GM21717 (cell line): ENCODE measurements around the gene TBX2.
A peak's percentile ranks its signal among the peaks of the same experiment; 100 is the strongest.

Experiments used
- ATAC-seq: cut with Tn5 transposase; IDR thresholded peaks from one replicate; pipeline ENCODE4 v1.9.1; 2021; ENCODE audit warnings: mild to moderate bottlenecking, moderate library complexity; ENCODE audit not compliant: unreplicated experiment

TBX2 gene

DNA sequence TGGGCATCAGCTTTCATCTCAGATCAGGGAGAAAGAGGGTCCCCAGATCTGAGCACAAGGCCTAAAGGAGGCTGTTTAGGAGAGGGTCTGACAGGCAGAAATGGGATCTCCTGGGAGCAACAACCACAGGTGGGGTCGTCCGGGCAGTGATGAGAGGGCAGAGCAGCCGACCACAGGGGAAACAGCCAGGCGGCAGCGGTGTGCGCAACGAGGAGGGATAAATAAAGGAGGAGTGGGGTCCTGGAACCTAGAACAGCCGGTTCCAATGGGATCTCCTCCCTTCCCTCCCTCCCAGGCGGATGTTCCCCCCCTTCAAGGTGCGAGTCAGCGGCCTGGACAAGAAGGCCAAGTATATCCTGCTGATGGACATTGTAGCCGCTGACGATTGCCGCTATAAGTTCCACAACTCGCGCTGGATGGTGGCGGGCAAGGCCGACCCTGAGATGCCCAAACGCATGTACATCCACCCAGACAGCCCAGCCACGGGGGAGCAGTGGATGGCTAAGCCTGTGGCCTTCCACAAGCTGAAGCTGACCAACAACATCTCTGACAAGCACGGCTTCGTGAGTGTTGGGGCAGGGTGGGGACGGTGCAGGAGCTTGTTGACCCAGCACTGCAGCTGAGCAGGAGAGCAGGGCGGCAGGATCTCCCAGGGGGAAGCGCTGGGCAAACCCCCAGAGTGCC, 1.9 kb downstream of the TBX2 start:
- ATAC-seq: no peak

DNA sequence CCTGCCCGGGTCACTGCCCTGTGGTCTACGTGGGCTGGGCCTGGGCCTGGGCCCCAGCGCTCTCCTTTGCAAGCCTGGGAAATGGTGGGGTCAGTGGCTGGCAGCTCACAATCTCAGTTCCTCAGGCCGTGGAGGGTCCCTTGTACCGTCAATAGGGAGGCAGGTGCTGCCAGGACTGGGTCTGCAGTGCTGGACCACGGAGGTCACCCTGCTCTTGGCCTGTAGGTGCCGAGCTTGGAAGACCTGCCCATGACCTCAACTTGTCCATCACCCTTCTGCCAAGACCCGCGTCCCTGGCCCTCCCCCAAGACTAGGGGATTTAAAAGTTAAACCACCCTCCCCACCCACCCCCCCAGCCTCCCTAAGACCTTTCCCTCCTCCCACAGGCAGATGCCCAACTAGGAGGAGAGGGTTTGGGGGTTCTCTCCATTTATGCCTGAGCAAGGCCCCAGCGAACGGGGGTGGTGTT, 2.5 kb downstream of the TBX2 start:
- ATAC-seq: no peak

DNA sequence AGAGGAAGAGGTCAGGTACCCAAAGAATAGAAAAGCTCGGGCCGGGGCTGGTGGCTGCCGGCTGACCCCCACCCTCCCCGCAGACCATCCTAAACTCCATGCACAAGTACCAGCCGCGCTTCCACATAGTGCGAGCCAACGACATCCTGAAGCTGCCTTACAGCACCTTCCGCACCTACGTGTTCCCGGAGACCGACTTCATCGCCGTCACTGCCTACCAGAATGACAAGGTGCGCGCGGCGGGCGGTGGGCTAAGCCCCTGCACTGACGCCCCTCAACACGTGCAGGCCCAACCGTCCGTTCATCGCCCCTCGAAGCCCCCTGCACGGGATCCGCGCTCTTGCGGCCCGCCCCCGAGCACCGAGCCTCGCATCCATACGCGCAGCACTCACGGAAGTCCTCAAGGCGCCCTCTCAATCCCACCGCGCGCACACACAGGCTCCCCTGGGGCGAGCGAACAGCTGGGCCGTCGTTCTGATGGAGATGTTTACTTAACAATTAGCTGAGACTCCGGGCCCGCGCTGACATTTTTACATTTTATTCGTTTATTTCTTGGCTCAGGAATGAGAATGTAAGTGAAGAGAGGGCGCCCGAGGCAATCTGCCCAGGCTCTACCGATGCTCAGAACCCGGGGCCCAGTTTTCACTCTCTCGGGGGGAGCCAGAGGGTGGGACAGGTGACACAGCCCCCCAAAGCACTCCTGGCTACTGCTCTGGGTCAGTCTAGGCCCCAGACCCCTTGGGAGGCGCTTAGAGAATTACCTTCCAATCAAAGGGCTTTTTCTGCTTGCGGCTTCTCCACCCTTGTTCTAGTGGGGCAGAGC, 3.5 kb downstream of the TBX2 start:
- ATAC-seq: no peak

DNA sequence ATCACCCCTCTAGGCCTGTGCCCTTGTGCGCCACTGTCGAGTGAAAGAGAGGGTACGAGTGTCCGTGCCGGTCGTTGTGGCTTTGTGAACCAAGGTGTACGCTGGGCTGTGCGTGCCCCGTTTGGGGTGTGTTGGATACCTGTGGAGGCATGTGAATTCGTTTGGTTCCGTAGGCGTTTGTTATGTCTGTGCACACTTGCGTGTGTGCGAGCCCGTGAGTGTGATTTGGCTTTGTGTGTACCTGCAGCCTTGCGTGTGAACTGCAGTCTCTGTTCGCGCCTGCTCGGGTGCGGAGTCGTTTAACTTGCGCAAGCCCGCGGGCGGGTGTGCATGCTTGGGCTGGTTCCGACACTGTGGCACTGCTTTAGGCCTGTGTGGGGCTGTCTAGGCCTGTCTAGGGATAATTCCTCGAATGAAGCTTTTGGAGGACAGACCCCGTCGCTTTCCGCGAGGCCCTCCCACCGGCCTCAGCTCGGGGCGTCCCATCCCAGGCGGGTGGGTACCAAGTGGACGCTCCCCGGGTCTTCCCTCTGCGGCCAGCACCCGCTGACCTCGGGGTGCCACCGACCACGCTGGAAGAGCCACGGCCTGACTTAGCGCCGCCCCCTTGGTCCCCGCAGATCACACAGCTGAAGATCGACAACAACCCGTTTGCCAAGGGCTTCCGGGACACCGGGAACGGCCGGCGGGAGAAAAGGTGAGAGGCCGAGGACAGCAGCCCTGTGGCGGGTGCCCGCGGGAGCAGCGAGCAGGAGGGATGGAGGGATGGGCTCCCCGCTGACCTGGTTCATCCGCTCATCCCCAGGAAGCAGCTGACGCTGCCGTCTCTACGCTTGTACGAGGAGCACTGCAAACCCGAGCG, 4.4 kb downstream of the TBX2 start:
- no peak for ATAC-seq

- ATAC-seq: no peak
Measured at GRCh38 chr17:61404663-61404912, 4.9 kb downstream of the TBX2 start.

DNA sequence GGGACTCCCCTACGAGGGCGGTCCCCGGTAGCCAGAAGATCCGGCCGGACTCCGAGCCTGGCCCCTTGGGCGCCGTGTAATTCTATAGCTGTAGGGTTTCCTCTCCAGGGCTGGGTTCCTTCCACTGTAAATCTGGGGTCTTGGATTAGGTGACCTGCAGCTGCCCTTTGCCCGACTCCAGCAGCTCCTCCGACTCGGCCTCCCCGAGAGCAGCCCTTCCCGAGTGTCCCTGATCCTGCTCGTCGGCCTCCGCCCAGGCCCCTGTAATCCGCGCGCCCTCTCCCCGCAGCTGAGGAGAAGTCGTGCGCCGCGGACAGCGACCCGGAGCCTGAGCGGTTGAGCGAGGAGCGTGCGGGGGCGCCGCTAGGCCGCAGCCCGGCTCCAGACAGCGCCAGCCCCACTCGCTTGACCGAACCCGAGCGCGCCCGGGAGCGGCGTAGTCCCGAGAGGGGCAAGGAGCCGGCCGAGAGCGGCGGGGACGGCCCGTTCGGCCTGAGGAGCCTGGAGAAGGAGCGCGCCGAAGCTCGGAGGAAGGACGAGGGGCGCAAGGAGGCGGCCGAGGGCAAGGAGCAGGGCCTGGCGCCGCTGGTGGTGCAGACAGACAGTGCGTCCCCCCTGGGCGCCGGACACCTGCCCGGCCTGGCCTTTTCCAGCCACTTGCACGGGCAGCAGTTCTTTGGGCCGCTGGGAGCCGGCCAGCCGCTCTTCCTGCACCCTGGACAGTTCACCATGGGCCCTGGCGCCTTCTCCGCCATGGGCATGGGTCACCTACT, 5.5 kb downstream of the TBX2 start:
- no peak for ATAC-seq

- ATAC-seq: no peak
Measured at GRCh38 chr17:61405686-61406536, 6.3 kb downstream of the TBX2 start.

- ATAC-seq: no peak
Measured at GRCh38 chr17:61406537-61406845, 6.8 kb downstream of the TBX2 start.

- no peak for ATAC-seq
Measured at GRCh38 chr17:61406971-61407911, 7.6 kb downstream of the TBX2 start.

GRCh38 chr17:61408151-61409041, 8.8 kb downstream of the TBX2 start:
- no peak for ATAC-seq

DNA sequence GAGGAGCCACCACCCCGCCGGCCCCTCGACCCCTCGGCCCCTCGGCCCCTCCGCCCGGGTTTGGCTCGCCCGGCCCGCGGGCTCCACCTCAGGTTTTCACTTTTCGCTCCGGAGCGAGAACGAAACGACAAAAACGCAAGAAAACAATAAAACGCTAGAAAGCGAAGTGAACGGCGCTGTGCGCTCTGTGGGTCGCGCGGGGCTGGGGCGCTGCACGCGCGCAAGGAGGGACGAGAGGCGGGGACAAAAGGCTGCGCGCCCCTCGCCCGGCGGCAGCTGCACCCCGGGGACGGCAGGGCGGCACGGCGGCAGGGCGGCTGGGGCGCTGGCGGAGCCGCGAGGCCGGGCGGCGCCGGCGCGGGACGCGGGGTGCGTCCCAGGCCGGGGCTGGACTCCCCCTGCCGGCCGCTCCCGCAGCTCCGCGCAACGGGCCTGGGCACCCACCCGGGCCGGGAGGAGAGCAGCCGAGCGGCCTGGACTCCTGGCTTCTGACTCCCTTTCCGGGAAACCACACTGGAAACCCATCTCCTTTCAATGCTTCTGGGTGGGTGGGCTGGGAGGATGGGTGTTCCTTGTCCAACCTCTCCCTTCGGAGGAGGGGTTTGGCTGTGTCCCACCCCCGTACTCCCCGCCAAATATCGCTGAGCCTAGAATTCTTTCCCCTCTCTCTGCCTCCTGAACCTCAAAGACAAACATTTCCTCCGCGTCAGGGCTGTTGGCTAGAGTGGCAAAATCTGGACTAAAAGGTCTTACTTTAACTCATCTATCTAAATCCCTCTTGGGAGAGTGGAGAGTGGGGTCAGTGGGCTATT, 9.9 kb downstream of the TBX2 start:
- ATAC-seq: no peak

- no peak for ATAC-seq
Measured at GRCh38 chr17:61410141-61411010, 10.7 kb downstream of the TBX2 start.

- ATAC-seq: no peak
Measured at GRCh38 chr17:61411011-61411260, 11.3 kb downstream of the TBX2 start.

GRCh38 chr17:61411261-61412142, 11.9 kb downstream of the TBX2 start:
- peak; percentile 4 for ATAC-seq

DNA sequence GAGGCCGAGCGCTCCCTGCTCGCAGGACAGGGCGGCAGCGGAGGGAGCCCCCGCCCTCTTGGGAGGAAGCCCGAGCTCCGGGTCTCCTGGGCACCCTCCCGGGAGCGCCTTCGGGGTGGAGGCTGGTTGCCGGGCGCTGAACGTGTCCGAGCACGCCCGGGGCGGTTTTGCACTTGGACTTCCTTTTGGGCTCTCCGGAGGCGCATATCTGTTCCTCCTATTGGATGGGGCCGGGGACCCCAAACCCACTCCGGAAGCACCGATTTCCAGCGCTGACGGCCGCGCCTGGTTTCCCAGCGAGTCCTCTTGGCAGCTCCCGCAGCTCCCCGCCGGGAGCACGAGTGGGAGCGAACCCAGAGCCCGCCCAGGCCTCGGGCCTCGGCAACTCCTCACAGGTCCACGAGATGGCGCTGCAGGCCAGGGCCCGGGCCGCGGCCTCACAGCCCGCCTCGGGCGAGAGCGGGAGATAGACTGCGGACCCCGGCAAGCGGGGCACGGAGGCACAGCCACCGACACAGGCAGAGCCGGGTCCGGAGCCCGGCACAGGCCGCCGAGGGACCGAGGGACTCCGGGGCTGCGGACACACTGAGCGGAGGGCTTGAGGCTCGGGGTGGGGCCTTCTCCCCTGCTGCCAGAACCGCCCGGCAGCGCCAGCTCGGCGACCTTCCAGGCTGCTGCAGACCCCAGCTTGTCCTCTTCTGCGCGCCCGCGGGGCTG, 12.7 kb downstream of the TBX2 start:
- peak; percentile 58 for ATAC-seq
